Measurements from ENCODE around the gene PDZK1IP1. TPM values are rescaled to one million over a fixed set of nuclear protein-coding genes. Genes with fewer than 3 reads are reported as not detected.

Gene PDZK1IP1
- total RNA-seq, 1 experiment from 2014 or later: not detected

- no peaks in the 10 kb centered on the region for H3K9me2 ChIP-seq (ENCODE audit: insufficient read depth)
- no peaks in the 10 kb centered on the region for H3K4me1 ChIP-seq (ENCODE audit: control insufficient read depth in 1 of 2, insufficient read depth in 2 of 2, low read length in 2 of 2)
- no peak for TF ChIP-seq CEBPB (IDR thresholded peaks at IDR 0.05; ENCODE audit: low read depth)
- TF ChIP-seq EGR1 (IDR thresholded peaks at IDR 0.05; ENCODE audit: low read depth): no peak
- no peak for TF ChIP-seq TCF7L2 (IDR thresholded peaks at IDR 0.05; ENCODE audit: borderline replicate concordance, extremely low read depth, insufficient read depth, insufficient read length)
- TF ChIP-seq RAD21 (IDR thresholded peaks at IDR 0.05; ENCODE audit: low read depth): no peak
- no peak for TF ChIP-seq MAX (IDR thresholded peaks at IDR 0.05)
- no peak for TF ChIP-seq SP1 (IDR thresholded peaks at IDR 0.05; ENCODE audit: low read depth)
- no peak for TF ChIP-seq ZNF274 (IDR thresholded peaks at IDR 0.05; ENCODE audit: low read depth, low read length)
- TF ChIP-seq REST (IDR thresholded peaks at IDR 0.05; ENCODE audit: low read depth): no peak
- TF ChIP-seq ZBTB33 (IDR thresholded peaks at IDR 0.05; ENCODE audit: extremely low read depth, insufficient replicate concordance, low read length): no peak
- no peak for TF ChIP-seq SIN3A (IDR thresholded peaks at IDR 0.05; ENCODE audit: low read depth)
- TF ChIP-seq FOSL1 (IDR thresholded peaks at IDR 0.05; ENCODE audit: low read depth): no peak
- TF ChIP-seq ELF1 (IDR thresholded peaks at IDR 0.05; ENCODE audit: borderline replicate concordance, low read depth): no peak
- no peak for TF ChIP-seq SRF (IDR thresholded peaks at IDR 0.05; ENCODE audit: low read depth)
- TF ChIP-seq POLR2A (IDR thresholded peaks at IDR 0.05; ENCODE audit: borderline replicate concordance, extremely low read depth, insufficient read depth, insufficient read length): no peak
- TF ChIP-seq POLR2AphosphoS5 (IDR thresholded peaks at IDR 0.05; ENCODE audit: low read depth, low read length): no peak
- no peak for TF ChIP-seq EZH2 (IDR thresholded peaks at IDR 0.05)
- no peak for TF ChIP-seq CBX3 (IDR thresholded peaks at IDR 0.05; ENCODE audit: low read depth)
- no peak for TF ChIP-seq YY1 (IDR thresholded peaks at IDR 0.05; ENCODE audit: extremely low read depth, insufficient replicate concordance, low read depth, low read length)
- ATAC-seq: no peak
- H3K9me3 ChIP-seq (ENCODE audit: control insufficient read depth in 1 of 2, insufficient read depth in 1 of 2, low read depth in 1 of 2, low read length in 2 of 2): no peaks in the 10 kb centered on the region
- no peak overlapping the region for H3K4me3 ChIP-seq (replicated peaks in 1 of 2; ENCODE audit: low read depth in 1 of 2, low read length in 2 of 2)
- RAD21 ChIA-PET (ENCODE audit: low non-redundant PET in 1 of 2, low total read pairs in 2 of 2, uncharacterized antibody in 2 of 2, unreplicated experiment in 2 of 2): no interaction called here
- CTCF ChIA-PET: no interaction called here
- no TSS peak for BruUV-seq (replicated peaks)
- H3K27me3 ChIP-seq (ENCODE audit: insufficient read depth, low read length): no peaks in the 10 kb centered on the region
- POLR2A ChIA-PET: no interaction called here
- intact Hi-C loops (cut with micrococcal nuclease): no loop called here
- H4K20me1 ChIP-seq (ENCODE audit: insufficient read depth): no peaks in the 10 kb centered on the region
- no peaks in the 10 kb centered on the region for H3K79me2 ChIP-seq (ENCODE audit: insufficient read depth, low read length)
- no peak overlapping the region for H3K9ac ChIP-seq (ENCODE audit: low read length)
- no peak overlapping the region for H3K27ac ChIP-seq (ENCODE audit: low read depth, low read length)
- H2AFZ ChIP-seq (ENCODE audit: low read depth, low read length, poor library complexity, severe bottlenecking): no peak overlapping the region
- DNase-seq (ENCODE audit: low read depth, low spot score): no peak
- no peaks in the 10 kb centered on the region for H3K36me3 ChIP-seq (ENCODE audit: control insufficient read depth in 1 of 2, insufficient read depth in 2 of 2, low read length in 2 of 2)
- H3K4me2 ChIP-seq (ENCODE audit: low read length): no peak overlapping the region
Observed at GRCh38 chr1:47213230-47213963, 23.6 kb upstream of the PDZK1IP1 start.

All from HCT116 (cell line).